Activated T-cell treated with anti-CD3 and anti-CD28 coated beads for 48 hours (primary cell): ENCODE measurements around the gene F12.
A peak's percentile ranks its signal among the peaks of the same experiment; 100 is the strongest.

Experiments
- DNase-seq: peaks from one replicate; pipeline ENCODE4 v3.0.0-alpha.2; 2020; ENCODE audit warnings: low read depth

Gene F12

GRCh38 chr5:177409043-177409801, at the start of gene F12:
TSS of gene F12 (minus strand) at chr5:177409564. CDS start at chr5:177409527, 37 bp downstream.
- no peak for DNase-seq

- DNase-seq: no peak
These were observed 49.6 kb upstream of the F12 start for GRCh38 chr5:177458912-177459350.

GRCh38 chr5:177457852-177458681, 48.7 kb upstream of the F12 start:
- no peak for DNase-seq

DNA sequence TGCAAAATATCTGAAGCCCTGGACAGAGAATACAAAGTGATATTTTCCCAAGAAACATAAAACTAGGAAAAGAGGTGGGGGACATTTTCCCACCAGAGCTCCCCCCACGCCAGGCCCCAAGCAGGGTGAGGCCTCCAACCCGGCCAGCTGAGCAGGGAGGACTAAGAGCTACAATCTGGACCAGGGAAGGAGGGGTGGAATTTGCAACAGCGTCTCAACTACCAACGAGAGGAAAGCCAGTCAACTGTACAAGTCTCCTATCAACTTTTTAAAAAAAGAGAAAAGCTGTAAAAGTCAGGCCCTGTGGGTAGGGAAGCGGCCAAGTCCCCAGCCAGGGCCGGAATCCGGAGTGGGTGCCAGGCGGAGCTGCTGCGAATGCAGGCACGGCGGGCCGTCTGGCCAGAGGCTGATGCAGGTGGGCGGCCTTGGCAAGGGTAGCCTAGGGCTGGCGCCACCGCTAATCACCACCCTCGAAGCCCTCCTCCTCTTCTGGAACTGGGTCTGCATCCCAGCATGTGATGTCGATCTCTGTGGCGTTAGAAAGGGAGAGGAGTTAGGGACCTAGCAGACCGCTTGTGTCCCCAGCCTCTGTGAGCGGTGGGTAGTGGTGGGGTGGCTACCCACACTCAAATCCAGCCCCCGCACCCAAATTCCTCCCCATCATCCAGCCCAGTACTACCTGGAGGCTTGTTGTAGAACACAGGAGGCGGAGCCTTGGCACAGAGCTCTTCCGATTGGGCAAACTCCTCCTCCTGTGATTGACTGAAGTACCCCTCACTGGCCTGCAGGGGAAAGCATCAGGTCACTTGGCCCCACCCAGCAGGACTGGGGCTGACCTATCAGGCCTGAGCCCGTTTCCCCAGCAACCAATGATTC, 47.9 kb upstream of the F12 start:
- DNase-seq: peak; percentile 68

DNA sequence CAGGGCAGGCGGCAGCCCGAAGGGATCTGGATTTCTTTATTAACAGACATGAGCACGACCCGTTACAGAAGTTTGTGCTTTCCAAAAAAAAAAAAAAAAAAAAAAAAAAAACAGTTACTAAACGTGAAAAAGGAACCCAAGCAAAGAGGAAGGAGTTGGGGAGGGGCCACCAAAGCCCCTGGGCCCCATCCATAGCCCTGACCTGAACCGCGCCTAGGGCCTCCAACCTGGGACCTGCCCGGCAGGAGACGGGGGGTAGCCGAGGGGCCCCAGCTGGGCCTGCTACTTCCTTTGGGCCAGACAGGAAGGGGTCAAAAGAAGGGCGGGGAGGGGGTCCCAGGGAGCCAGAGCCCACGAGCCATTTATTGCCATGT, 47.2 kb upstream of the F12 start:
- DNase-seq: no peak

DNA sequence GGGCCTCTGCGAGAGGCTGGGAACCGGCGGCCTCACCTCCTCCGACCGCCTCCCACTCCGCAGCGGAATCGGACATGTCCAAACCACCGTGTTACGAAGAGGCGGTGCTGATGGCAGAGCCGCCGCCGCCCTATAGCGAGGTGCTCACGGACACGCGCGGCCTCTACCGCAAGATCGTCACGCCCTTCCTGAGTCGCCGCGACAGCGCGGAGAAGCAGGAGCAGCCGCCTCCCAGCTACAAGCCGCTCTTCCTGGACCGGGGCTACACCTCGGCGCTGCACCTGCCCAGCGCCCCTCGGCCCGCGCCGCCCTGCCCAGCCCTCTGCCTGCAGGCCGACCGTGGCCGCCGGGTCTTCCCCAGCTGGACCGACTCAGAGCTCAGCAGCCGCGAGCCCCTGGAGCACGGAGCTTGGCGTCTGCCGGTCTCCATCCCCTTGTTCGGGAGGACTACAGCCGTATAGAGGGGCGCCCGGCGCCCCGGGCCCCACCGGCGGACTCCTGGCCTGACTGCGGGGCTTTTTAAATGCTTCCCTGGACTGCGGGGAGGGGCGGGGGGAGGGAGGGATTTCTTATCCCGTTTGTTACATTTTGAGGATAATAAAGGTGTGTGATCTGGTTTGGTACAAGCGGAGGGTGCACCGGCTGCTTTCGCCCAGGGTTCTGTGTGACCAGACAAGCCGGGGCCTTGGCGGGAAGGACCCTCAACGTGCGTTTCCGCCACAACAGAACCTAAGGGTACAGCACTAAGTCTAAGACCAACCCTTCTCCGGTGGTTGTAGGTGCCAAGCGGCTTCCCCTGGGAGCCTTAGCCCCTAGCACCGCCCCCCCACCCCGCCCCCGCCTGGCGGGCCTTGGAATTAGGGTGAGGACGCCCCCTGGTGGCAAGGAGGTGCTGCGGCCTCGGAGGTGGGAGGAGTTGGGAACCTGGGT, 46.6 kb upstream of the F12 start:
- DNase-seq: peak; percentile 95

- DNase-seq: peak; percentile 93
These were observed 45.8 kb upstream of the F12 start for GRCh38 chr5:177455036-177455660.

DNA sequence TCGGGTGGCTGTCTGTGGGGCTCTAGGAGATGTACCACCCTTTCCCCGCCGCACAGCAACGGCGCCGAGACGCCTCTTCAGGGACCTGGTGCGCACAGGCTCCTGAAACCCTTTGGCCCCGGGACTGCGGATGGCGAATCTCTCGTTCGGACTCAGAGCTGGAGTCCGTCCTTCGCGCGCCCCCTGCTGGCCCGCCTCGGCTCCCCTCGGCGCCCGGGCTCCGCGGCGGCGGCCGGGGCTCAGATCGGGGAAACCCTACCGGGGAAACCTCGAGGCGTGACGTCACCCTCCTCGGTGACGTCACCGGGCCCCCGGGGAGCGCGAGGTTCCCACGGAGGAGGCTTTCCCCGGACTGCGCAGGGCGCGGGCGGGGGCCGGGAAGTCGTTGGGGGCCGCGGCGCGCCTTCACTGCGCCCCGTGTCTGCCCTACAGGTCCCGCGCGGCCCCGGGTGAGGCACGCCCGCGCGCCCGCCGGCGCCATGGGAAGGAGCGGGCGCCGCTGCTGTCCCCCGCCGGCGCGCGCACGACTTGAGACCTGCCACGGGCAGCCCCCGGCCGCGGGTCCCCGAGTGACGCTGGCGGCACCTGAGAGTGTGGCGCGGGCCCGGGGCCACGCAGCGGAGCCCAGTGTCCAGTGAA, 45.2 kb upstream of the F12 start:
- peak; percentile 95 for DNase-seq

DNA sequence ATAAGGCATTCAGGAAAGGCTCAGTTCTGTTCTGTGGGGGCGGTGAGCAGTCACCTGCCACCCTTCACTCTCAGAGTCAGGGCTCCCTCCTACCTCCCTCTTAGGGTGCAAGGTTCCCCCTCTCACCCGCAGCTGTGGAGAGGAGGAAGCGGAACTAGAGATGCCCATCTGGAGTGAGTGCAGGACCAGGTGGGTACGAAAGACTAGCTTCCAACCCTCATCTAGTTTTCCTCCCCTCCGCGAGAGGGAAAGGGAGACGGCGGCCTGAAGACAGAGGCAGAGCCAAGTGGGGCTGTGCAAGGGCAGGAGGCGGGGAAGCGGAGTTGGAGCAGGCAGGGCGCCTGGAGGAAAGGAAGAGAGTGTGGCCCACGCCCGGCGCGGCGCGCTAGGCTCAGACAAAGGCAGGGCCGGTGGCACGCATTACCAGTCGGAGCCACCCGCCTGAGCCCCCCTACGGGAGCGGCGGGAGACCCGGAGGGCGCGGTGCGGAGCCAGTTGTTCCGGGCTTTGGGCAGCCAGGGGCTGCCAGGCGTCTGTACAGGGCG, 44.6 kb upstream of the F12 start:
- no peak for DNase-seq

DNA sequence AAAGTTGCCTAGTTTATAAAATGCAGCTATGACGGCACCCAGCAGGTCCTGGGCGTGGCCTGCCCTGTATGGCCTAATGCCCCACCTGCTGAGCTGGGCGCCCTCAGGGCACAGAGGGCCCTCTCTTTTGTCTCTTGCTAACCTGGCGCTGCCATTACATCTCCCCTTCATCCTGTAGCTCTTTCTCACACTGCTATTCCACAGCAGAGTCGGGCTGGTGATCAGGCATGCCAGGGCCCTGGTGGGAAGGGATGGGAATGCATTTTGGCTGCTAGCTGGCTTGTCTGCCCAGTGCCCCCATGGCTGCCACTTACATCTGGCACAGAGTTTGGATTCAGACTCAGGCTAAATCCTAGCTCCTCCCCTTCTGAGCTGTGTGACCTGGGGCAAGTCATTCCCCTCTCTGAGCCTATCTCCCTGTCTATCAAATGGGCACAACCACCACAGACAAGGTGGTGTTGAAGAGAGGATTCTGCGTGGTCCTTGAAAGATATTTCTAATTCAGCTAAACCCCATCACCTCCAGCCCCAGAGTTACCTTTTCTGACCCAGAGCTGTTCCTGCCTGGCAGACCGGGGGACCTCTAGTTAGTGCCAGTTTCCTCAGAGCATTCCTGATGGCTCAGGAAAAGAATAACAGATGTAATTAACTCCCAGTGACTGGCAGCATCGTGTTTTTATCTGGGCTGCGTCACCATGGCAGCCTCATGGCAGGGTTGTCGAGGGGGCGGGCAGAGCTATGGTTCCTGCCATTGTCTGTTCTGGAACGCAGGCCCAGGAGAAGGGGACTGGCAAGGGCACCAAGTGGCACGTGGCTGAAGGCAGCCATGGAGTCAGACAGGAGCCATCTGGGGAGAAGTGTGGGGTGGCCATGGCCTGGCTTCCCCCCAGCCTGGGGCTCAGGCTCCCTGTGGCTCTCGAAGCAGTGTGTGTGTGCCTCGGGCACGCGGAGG, 43.6 kb upstream of the F12 start:
- DNase-seq: no peak

DNA sequence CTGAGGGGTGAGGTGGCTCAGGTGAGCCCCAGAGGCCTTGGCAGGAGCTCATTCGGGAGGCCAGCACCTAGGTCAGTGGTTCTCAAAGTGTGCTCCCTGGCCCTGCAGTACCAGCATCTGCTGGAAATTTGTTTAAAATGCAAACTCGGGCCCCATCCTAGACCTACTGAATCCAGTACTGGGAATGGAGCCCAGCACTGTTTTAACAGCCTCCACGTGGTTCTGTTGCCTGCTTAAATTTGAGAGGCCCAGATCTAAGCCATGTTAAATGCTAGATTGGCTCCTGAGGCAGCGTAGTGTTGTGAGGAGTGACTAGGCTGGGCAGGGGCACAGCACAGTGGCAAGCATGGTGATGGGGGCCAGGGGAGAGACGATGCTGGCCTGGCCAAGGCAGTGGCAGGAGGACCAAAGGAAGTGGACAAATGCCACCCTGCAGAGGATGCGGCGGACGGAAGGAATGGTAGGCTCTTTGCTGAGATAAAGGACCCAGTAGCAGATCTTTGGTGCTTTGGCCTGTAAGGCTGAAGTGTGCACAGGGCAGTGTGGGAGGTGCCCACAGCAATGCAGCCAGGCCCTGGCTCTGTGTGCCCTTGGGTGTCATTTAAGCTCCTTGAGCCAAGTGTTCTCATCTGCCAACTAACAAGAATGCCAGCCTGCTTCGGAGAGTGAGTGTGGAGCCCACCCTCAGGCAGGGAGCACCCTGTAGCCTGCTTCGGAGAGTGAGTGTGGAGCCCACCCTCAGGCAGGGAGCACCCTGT, 41.5 kb upstream of the F12 start:
- DNase-seq: no peak

DNA sequence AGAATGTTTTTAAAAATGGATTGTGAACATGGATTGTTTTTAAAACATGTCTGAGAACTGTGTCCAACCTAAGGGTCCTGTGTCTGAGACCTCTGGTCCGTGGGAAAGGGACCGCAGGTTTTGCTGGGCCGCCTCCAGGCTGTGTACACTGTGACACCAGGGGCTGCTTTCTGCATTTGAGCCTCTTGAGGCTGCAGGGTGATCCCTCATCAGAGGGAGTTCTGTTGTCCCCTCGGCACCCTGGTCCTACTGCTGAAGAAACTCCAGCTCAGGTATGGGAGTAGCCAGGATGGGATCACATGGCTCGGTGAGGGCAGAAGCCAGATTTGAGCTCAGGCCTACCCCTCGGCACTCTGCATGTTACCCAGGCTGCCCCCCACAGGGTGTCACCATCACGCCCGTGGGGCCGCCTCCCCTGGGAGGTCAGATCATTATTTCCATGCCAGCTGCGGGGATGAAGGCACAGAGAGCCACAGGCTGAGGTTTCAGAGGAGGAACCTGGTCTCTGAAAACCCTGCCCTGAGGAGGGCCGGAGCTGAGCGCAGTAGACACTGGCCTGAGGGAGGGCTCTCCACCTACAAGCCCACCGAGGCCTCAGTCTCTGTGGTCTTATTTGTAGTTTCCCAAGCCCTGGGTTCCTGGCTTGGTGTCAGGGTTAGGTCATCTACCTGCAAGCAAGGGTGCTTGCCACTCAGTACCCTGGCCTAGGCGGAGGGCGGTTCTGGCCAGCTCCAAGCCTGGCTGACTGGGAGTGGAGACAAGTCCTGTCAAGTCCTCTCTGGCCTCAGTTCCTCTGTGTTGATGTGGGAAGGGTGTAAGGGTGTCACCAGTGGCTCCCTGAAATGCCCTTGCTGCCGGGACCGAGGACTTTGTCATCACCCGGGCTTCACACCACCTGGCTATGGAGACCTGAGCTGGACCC, 40.0 kb upstream of the F12 start:
- no peak for DNase-seq

GRCh38 chr5:177448244-177448950, 39.0 kb upstream of the F12 start:
- DNase-seq: no peak

DNA sequence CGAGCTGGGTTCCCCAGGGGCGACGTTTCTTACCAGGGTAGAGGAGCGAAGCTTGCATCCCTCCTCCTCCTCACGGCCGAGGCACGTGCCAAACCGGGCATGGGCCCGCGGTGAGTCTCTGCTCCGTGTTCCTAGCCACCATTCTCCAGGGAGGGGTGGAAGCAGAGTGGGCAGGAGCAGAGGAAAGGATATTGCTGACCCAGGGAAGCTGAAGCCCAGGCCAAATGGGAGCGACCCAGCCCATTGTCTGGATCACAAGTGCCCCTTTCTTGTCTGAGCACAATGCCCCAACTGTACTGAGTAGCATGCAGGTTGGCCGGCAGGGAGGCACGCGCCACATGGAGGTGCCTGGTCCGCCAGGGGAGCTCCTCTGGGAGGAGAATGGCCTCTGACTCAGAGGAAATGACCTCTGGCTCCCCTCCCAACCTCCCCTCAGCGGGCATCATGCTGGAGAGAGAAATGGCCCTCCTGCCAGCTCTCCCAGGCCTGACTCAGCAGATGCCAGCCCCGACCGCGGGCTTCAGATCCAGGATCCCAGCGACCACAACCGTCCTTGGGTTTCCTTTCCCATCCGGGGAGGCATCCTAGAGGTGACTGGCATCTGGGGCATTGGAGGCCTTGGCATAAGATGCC, 38.4 kb upstream of the F12 start:
- DNase-seq: no peak

DNA sequence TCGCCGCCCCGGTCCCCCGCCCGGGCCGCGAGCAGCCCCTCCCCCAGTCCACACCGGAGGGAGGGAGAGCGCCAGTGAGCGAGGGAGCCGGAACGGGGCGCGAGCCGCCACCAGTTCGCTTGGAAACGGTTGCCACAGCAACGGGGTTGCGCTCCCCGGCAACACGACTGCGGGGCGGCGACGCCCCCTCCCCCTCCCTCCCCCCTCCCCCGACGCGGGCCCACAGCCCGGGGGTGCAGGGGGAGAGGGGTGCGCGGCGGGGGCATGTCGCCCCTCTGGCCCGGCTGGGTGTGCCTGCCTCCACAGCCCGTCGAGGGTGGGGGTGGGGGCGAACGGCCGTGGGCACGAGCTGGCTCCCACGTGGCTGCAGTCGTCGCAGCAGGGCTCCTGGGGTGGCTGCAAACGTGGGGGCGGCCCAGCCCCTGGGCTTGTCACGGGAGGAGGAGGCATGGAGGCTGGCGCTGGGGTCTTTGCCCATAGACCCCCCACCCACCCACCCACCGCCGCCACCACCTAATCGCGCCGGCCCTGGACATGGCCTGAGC, 37.8 kb upstream of the F12 start:
- peak; percentile 67 for DNase-seq
